Measurements from ENCODE around the gene CDC23.

DNA sequence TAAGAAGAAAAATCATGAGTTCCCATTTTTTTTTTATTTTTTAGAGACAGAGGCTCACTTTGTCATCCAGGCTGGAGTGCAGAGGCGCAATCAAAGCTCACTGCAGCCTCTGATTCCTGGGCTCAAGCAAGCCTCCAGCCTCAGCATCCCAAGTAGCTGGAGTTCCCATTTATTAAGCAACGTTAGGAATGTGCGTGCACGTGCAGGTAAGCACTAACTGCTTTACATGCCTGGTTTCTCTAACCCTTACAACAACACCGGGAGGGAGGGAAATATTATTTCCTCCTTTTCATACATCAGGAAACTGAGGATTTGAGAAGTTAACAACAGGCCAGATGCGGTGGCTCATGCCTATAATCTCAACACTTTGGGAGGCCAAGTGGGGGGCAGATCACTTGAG, 16.3 kb upstream of the CDC23 start:
- TF ChIP-seq, protein P1, sequence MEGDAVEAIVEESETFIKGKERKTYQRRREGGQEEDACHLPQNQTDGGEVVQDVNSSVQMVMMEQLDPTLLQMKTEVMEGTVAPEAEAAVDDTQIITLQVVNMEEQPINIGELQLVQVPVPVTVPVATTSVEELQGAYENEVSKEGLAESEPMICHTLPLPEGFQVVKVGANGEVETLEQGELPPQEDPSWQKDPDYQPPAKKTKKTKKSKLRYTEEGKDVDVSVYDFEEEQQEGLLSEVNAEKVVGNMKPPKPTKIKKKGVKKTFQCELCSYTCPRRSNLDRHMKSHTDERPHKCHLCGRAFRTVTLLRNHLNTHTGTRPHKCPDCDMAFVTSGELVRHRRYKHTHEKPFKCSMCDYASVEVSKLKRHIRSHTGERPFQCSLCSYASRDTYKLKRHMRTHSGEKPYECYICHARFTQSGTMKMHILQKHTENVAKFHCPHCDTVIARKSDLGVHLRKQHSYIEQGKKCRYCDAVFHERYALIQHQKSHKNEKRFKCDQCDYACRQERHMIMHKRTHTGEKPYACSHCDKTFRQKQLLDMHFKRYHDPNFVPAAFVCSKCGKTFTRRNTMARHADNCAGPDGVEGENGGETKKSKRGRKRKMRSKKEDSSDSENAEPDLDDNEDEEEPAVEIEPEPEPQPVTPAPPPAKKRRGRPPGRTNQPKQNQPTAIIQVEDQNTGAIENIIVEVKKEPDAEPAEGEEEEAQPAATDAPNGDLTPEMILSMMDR (tag by site-specific recombination; IDR thresholded peaks at IDR 0.05), result no peak
- TF ChIP-seq ZNF23 (tag by site-specific recombination; IDR thresholded peaks at IDR 0.05; ENCODE audit: borderline replicate concordance), result no peak
- TF ChIP-seq GLI4 (tag by site-specific recombination; IDR thresholded peaks at IDR 0.05), result no peak
- TF ChIP-seq ZNF624 (tag by site-specific recombination; IDR thresholded peaks at IDR 0.05), result no peak
- no peak for TF ChIP-seq ZFP3 (tag by site-specific recombination; IDR thresholded peaks at IDR 0.05; ENCODE audit: low read depth)
- no peak for TF ChIP-seq ZFP41 (tag by site-specific recombination; IDR thresholded peaks at IDR 0.05; ENCODE audit: borderline replicate concordance)
- TF ChIP-seq ZNF184 (tag by site-specific recombination; IDR thresholded peaks at IDR 0.05), result no peak
- no peak for TF ChIP-seq SCRT2 (tag by site-specific recombination; IDR thresholded peaks at IDR 0.05)
- no peak for TF ChIP-seq ZNF114 (tag by site-specific recombination; IDR thresholded peaks at IDR 0.05)
- TF ChIP-seq, protein P2, sequence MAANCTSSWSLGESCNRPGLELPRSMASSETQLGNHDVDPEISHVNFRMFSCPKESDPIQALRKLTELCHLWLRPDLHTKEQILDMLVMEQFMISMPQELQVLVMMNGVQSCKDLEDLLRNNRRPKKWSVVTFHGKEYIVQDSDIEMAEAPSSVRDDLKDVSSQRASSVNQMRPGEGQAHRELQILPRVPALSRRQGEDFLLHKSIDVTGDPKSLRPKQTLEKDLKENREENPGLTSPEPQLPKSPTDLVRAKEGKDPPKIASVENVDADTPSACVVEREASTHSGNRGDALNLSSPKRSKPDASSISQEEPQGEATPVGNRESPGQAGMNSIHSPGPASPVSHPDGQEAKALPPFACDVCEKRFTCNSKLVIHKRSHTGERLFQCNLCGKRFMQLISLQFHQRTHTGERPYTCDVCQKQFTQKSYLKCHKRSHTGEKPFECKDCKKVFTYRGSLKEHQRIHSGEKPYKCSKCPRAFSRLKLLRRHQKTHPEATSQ (tag by site-specific recombination; IDR thresholded peaks at IDR 0.05), result no peak
- no peak for TF ChIP-seq ZNF510 (tag by site-specific recombination; IDR thresholded peaks at IDR 0.05; ENCODE audit: insufficient replicate concordance)

Data from HEK293 (cell line).